K562 (cell line): Measurements from ENCODE around the gene PRDX4. TPM values are rescaled to one million over a fixed set of nuclear protein-coding genes. Genes with fewer than 3 reads are reported as not detected.

ENCODE experiments used
- CREB1 ChIP-seq, 2 experiments: sonication (generic) in 1 of 2; formaldehyde crosslinking in 1 of 2; IDR thresholded peaks; 2 replicates each; pipeline versions ENCODE4 v1.6.1 to v1.8.0; 2012 to 2022; ENCODE audit warnings: inconsistent platforms in 1 of 2, mild to moderate bottlenecking in 1 of 2, missing genetic modification reagents in 1 of 2, moderate library complexity in 1 of 2
- CREM ChIP-seq: IDR thresholded peaks from 2 replicates; pipeline ENCODE4 v1.6.1; 2014; ENCODE audit warnings: antibody characterized with exemption, low read depth
- ETV6 ChIP-seq, 3 experiments: fragments of 150-350 bp in 1 of 3; sonication (generic) in 1 of 3; formaldehyde crosslinking in 1 of 3; IDR thresholded peaks; 2 replicates each; pipeline versions ENCODE4 v1.6.1 to v1.8.0; 2014 to 2022; ENCODE audit warnings: borderline replicate concordance in 2 of 3, low read depth in 2 of 3, antibody characterized with exemption in 1 of 3, low read length in 1 of 3, mild to moderate bottlenecking in 1 of 3, missing genetic modification reagents in 1 of 3
- FOXJ2 ChIP-seq: fragments of 200-800 bp; sonication (Bioruptor generic); IDR thresholded peaks from 2 replicates; pipeline ENCODE4 v1.6.1; 2016; ENCODE audit warnings: missing genetic modification characterization, missing compliant biosample characterization
- HNRNPLL ChIP-seq: fragments of 200-400 bp; formaldehyde crosslinking; IDR thresholded peaks from 2 replicates; pipeline ENCODE4 v1.6.1; 2017; ENCODE audit warnings: low read length, low read depth, mild to moderate bottlenecking; ENCODE audit not compliant: poor library complexity, severe bottlenecking
- LCOR ChIP-seq: sonication (generic); formaldehyde crosslinking; IDR thresholded peaks from 2 replicates; pipeline ENCODE4 v1.8.0; 2022; ENCODE audit warnings: mild to moderate bottlenecking, missing genetic modification reagents
- NCOA4 ChIP-seq: fragments of 450-650 bp; IDR thresholded peaks from 2 replicates; pipeline ENCODE4 v1.6.1; 2018; ENCODE audit warnings: mild to moderate bottlenecking; ENCODE audit not compliant: partially characterized antibody
- NR3C1 ChIP-seq: sonication (generic); formaldehyde crosslinking; IDR thresholded peaks from 2 replicates; pipeline ENCODE4 v1.8.1; 2022; ENCODE audit warnings: missing genetic modification reagents
- POU5F1 ChIP-seq: fragments of 150-350 bp; IDR thresholded peaks from 2 replicates; pipeline ENCODE4 v1.6.1; 2014; ENCODE audit warnings: borderline replicate concordance, low read length, low read depth, mild to moderate bottlenecking; ENCODE audit not compliant: partially characterized antibody
- RFX7 ChIP-seq: fragments of 250-450 bp; sonication (Bioruptor Pico); IDR thresholded peaks from 2 replicates; pipeline ENCODE4 v1.5.1; 2021; ENCODE audit warnings: mild to moderate bottlenecking
- SAP30 ChIP-seq: fragments of 200-600 bp; sonication (generic); IDR thresholded peaks from 2 replicates; pipeline ENCODE4 v1.6.1; 2012; ENCODE audit warnings: borderline replicate concordance, low read depth, mild to moderate bottlenecking, moderate library complexity, low read length, control low read depth, inconsistent platforms; ENCODE audit not compliant: insufficient read depth, poor library complexity, severe bottlenecking
- SUPT5H ChIP-seq: fragments of 450-650 bp; IDR thresholded peaks from 2 replicates; pipeline ENCODE4 v1.6.1; 2016
- YY1 ChIP-seq, 3 experiments: IDR thresholded peaks; 2 replicates each; pipeline ENCODE4 v1.6.1; 2011; ENCODE audit warnings: low read length in 2 of 3, mild to moderate bottlenecking in 2 of 3, moderate library complexity in 2 of 3, borderline replicate concordance in 1 of 3, control low read depth in 1 of 3, low read depth in 1 of 3; ENCODE audit not compliant: insufficient read depth in 3 of 3, insufficient replicate concordance in 2 of 3, control insufficient read depth in 1 of 3, insufficient read length in 1 of 3; ENCODE audit errors: extremely low read depth in 1 of 3
- ZNF133 ChIP-seq: fragments of 250-450 bp; sonication (Bioruptor Pico); IDR thresholded peaks from 2 replicates; pipeline ENCODE4 v1.4.0; 2020; ENCODE audit warnings: mild to moderate bottlenecking
- ZNF224 ChIP-seq: sonication (generic); formaldehyde crosslinking; IDR thresholded peaks from 2 replicates; pipeline ENCODE4 v1.8.0; 2022; ENCODE audit warnings: mild to moderate bottlenecking, missing genetic modification reagents
- ZNF696 ChIP-seq: fragments of 250-450 bp; sonication (Bioruptor Pico); conservative IDR thresholded peaks from 2 replicates; pipeline ENCODE4 v1.4.0; 2020; ENCODE audit warnings: mild to moderate bottlenecking, moderate library complexity
- ZNF780A ChIP-seq: fragments of 250-450 bp; sonication (Bioruptor Pico); IDR thresholded peaks from 2 replicates; pipeline ENCODE4 v1.5.0; 2021; ENCODE audit warnings: mild to moderate bottlenecking
- polyA plus RNA-seq, 8 experiments: library from polyadenylated mRNA; depleted of rRNA in 4 of 8; stranded (reverse) in 5 of 8; unstranded in 3 of 8; fragments of >200 nt; fragmentation: Nextera tagmentation in 2 of 8; fragmentation: Illumina TruSeq in 1 of 8; extraction: Ambion mirVana in 2 of 8; extraction: Trizol in 1 of 8; gene quantifications; 2 replicates each; pipeline versions ENCODE4 v1.2.1 to v1.2.3, GENCODE V29; 2011 to 2014; ENCODE audit warnings: inconsistent platforms in 1 of 8, missing spikeins in 1 of 8
- total RNA-seq, 7 experiments: library from RNA; depleted of rRNA in 6 of 7; stranded (reverse); fragments of >200 nt in 6 of 7; fragmentation: Illumina TruSeq in 2 of 7; extraction: Trizol in 2 of 7; gene quantifications; 2 replicates each; pipeline versions ENCODE4 v1.2.1 to v1.2.3, GENCODE V29; 2011 to 2021; ENCODE audit warnings: low replicate concordance in 1 of 7
- TF ChIP-seq, protein P1 (sequence below): sonication (generic); formaldehyde crosslinking; IDR thresholded peaks from 2 replicates; pipeline ENCODE4 v1.8.1; 2023; ENCODE audit warnings: missing genetic modification reagents, mild to moderate bottlenecking, borderline replicate concordance
- TF ChIP-seq, protein P2 (sequence below): fragments of 200-800 bp; sonication (Bioruptor generic); IDR thresholded peaks from 2 replicates; pipeline ENCODE4 v1.6.1; 2017; ENCODE audit warnings: missing genetic modification characterization, missing compliant biosample characterization

Gene PRDX4
- total and polyA plus RNA-seq, 9 of the 15 experiments (the other 6 are each of a cell fraction or from before 2014, with no cell fraction given) = 28.6 to 253 (median 153) TPM

DNA sequence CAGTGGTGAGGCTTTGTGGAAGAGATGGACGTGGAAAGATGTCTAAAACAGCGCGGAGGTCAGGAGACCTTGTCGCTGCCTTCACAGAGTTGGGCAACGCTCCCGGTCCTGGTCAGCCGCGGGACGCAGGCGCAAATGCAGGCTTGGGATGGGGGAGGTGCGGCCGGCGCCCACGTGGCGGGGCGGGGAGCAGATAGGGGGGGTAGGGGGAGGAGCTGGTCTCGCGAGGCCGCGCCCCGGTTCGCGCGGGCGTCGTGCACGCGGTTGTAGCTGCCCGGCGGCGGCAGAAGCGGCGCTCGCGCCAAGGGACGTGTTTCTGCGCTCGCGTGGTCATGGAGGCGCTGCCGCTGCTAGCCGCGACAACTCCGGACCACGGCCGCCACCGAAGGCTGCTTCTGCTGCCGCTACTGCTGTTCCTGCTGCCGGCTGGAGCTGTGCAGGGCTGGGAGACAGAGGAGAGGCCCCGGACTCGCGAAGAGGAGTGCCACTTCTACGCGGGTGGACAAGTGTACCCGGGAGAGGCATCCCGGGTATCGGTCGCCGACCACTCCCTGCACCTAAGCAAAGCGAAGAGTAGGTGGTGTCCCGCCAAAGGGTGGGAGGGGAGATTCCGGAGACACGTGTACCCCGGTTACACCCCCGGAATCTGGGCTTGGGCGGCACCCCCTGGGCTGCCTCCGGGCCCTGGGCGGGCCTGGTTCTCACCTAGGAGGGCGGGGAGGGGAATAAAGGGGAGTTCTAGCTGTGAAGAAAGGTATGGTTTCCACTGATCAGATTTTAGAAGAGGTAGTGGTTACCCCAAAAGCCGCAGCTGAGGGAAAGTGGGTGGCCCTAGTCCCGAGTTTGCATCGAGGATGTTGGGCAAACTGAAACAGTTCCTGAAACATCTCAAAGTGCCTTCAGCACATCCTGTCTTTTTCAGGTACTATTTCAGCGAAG, at the start of gene PRDX4 (continued):
- no peak for TF ChIP-seq ETV6 (IDR thresholded peaks at IDR 0.05; ENCODE audit: borderline replicate concordance in 1 of 2, low read depth in 2 of 2, low read length in 1 of 2)
- no peak for TF ChIP-seq ETV6 (CRISPR knock-in tag; IDR thresholded peaks at IDR 0.05; ENCODE audit: borderline replicate concordance)
- TF ChIP-seq YY1 (IDR thresholded peaks at IDR 0.05; ENCODE audit: borderline replicate concordance in 1 of 3, control insufficient read depth in 1 of 3, extremely low read depth in 1 of 3, insufficient read depth in 3 of 3, insufficient read length in 1 of 3, insufficient replicate concordance in 2 of 3, low read depth in 1 of 3, low read length in 2 of 3) = peak in 2 of 3 experiments; percentile 64 to 70
- peak; percentile 63 for TF ChIP-seq SAP30
- TF ChIP-seq HNRNPLL = peak; percentile 28
- peak; percentile 64 for TF ChIP-seq CREM
- no peak for TF ChIP-seq NCOA4
- peak; percentile 80 for TF ChIP-seq SUPT5H
- TF ChIP-seq, protein P1, sequence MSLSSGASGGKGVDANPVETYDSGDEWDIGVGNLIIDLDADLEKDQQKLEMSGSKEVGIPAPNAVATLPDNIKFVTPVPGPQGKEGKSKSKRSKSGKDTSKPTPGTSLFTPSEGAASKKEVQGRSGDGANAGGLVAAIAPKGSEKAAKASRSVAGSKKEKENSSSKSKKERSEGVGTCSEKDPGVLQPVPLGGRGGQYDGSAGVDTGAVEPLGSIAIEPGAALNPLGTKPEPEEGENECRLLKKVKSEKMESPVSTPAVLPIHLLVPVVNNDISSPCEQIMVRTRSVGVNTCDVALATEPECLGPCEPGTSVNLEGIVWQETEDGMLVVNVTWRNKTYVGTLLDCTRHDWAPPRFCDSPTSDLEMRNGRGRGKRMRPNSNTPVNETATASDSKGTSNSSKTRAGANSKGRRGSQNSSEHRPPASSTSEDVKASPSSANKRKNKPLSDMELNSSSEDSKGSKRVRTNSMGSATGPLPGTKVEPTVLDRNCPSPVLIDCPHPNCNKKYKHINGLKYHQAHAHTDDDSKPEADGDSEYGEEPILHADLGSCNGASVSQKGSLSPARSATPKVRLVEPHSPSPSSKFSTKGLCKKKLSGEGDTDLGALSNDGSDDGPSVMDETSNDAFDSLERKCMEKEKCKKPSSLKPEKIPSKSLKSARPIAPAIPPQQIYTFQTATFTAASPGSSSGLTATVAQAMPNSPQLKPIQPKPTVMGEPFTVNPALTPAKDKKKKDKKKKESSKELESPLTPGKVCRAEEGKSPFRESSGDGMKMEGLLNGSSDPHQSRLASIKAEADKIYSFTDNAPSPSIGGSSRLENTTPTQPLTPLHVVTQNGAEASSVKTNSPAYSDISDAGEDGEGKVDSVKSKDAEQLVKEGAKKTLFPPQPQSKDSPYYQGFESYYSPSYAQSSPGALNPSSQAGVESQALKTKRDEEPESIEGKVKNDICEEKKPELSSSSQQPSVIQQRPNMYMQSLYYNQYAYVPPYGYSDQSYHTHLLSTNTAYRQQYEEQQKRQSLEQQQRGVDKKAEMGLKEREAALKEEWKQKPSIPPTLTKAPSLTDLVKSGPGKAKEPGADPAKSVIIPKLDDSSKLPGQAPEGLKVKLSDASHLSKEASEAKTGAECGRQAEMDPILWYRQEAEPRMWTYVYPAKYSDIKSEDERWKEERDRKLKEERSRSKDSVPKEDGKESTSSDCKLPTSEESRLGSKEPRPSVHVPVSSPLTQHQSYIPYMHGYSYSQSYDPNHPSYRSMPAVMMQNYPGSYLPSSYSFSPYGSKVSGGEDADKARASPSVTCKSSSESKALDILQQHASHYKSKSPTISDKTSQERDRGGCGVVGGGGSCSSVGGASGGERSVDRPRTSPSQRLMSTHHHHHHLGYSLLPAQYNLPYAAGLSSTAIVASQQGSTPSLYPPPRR (CRISPR knock-in tag) = 0 out of 2 replicates have a peak, but pooled peaks have one; percentile 29
- no peak; the same call in 1 of the 2 replicates for TF ChIP-seq CREB1 (IDR thresholded peaks at IDR 0.05)
- peak; percentile 64 for TF ChIP-seq CREB1 (CRISPR knock-in tag; IDR thresholded peaks at IDR 0.05)
- TF ChIP-seq ZNF696 (CRISPR knock-in tag) = no peak
- no peak for TF ChIP-seq FOXJ2
- TF ChIP-seq NR3C1 (CRISPR knock-in tag) = 0 out of 2 replicates have a peak, but pooled peaks have one; percentile 52
- no peak for TF ChIP-seq ZNF133 (CRISPR knock-in tag)
- TF ChIP-seq RFX7 (CRISPR knock-in tag) = no peak
- no peak for TF ChIP-seq LCOR
- TF ChIP-seq, protein P2, sequence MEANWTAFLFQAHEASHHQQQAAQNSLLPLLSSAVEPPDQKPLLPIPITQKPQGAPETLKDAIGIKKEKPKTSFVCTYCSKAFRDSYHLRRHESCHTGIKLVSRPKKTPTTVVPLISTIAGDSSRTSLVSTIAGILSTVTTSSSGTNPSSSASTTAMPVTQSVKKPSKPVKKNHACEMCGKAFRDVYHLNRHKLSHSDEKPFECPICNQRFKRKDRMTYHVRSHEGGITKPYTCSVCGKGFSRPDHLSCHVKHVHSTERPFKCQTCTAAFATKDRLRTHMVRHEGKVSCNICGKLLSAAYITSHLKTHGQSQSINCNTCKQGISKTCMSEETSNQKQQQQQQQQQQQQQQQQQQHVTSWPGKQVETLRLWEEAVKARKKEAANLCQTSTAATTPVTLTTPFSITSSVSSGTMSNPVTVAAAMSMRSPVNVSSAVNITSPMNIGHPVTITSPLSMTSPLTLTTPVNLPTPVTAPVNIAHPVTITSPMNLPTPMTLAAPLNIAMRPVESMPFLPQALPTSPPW (CRISPR knock-in tag) = peak; percentile 99
- no peak for TF ChIP-seq ZNF224 (CRISPR knock-in tag)
- no peak for TF ChIP-seq ZNF780A
- no peak for TF ChIP-seq POU5F1
